ENCODE results near the gene ADIPOR2.

DNA sequence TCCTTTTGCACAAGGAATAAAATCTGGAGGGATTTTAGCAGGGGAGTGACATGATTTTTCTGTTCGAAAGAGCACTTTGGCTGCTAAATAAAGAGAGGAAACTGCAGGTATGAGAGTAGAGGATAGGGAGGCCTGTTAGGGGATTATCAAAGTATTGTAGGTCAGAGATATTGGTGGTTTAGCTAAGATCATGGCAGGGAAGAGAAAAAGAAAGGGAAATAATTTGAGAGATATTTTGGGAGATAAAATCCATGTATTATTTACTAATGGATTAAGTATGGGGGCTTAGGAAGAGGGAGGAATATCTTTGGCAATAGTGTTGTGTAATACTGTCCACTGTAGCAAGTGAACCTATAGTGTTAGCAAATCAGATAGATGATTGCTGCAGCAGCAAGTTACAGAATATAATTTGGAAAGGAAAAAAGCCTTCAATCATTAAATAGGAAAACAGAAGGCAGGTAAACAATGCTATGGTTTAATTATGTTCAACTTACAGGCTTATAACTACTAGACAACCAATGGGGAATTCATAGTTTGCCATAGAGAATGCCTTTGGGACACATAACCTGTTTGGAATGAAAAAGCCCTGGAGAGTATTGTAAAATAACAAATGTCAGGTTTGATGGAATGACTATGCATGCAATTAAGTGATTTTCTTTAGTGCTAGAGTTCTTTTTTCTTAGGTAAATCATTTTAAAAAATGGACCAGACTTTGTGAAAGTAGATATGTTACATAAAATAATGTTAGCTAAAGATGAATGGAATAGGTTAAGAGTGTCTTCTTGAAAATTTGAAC, 50.5 kb downstream of the ADIPOR2 start:
- TF ChIP-seq EP300 (IDR thresholded peaks at IDR 0.05) (no peak), SMC3 (IDR thresholded peaks at IDR 0.05) (no peak), JUN (IDR thresholded peaks at IDR 0.05) (no peak), POLR2A (IDR thresholded peaks at IDR 0.05; ENCODE audit: low read length) (no peak), RFX5 (IDR thresholded peaks at IDR 0.05) (no peak), MAZ (IDR thresholded peaks at IDR 0.05; ENCODE audit: borderline replicate concordance, low read depth, low read length) (no peak), KDM5A (IDR thresholded peaks at IDR 0.05) (no peak)
- TF ChIP-seq, protein P1, sequence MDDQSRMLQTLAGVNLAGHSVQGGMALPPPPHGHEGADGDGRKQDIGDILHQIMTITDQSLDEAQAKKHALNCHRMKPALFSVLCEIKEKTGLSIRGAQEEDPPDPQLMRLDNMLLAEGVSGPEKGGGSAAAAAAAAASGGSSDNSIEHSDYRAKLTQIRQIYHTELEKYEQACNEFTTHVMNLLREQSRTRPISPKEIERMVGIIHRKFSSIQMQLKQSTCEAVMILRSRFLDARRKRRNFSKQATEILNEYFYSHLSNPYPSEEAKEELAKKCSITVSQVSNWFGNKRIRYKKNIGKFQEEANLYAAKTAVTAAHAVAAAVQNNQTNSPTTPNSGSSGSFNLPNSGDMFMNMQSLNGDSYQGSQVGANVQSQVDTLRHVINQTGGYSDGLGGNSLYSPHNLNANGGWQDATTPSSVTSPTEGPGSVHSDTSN (IDR thresholded peaks at IDR 0.05): no peak
- TF ChIP-seq, protein P2, sequence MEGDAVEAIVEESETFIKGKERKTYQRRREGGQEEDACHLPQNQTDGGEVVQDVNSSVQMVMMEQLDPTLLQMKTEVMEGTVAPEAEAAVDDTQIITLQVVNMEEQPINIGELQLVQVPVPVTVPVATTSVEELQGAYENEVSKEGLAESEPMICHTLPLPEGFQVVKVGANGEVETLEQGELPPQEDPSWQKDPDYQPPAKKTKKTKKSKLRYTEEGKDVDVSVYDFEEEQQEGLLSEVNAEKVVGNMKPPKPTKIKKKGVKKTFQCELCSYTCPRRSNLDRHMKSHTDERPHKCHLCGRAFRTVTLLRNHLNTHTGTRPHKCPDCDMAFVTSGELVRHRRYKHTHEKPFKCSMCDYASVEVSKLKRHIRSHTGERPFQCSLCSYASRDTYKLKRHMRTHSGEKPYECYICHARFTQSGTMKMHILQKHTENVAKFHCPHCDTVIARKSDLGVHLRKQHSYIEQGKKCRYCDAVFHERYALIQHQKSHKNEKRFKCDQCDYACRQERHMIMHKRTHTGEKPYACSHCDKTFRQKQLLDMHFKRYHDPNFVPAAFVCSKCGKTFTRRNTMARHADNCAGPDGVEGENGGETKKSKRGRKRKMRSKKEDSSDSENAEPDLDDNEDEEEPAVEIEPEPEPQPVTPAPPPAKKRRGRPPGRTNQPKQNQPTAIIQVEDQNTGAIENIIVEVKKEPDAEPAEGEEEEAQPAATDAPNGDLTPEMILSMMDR (IDR thresholded peaks at IDR 0.05): no peak
- TF ChIP-seq, protein P3, sequence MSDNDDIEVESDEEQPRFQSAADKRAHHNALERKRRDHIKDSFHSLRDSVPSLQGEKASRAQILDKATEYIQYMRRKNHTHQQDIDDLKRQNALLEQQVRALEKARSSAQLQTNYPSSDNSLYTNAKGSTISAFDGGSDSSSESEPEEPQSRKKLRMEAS (IDR thresholded peaks at IDR 0.05): no peak
